OCI-LY3 (cell line): ENCODE data around the gene CYSRT1.

Source experiments
- H2AFZ ChIP-seq: fragments of 200-600, 300-600 bp; shearing (Covaris generic); 2 replicates; pipeline ENCODE4 v1.6.0; 2014; ENCODE audit warnings: antibody characterized with exemption, low read depth, low read length
- H3K27ac ChIP-seq: fragments of 200-600, 300-600 bp; sonication (generic); 2 replicates; pipeline ENCODE4 v1.5.1; 2014; ENCODE audit warnings: mild to moderate bottlenecking, low read length, moderate library complexity, mixed read lengths
- H3K27me3 ChIP-seq: fragments of 200-600, 300-600 bp; sonication (generic); 2 replicates; pipeline ENCODE4 v1.6.1; 2014; ENCODE audit warnings: low read depth, low read length, mixed read lengths
- H3K36me3 ChIP-seq: fragments of 200-600, 300-600 bp; sonication (generic); replicated peaks from 2 replicates; pipeline ENCODE3; 2014; ENCODE audit warnings: low read depth, low read length, mixed read lengths
- H3K4me1 ChIP-seq: fragments of 300-600, 200-600 bp; sonication (generic); 2 replicates; pipeline ENCODE4 v1.6.1; 2014; ENCODE audit warnings: low read length, mixed read lengths
- H3K4me2 ChIP-seq: fragments of 200-600, 300-600 bp; sonication (generic); 2 replicates; pipeline ENCODE4 v1.6.1; 2014; ENCODE audit warnings: low read length, mixed read lengths
- H3K4me3 ChIP-seq: fragments of 300-600, 200-600 bp; sonication (generic); 2 replicates; pipeline ENCODE4 v1.5.1; 2014; ENCODE audit warnings: antibody characterized with exemption, mild to moderate bottlenecking, low read length, moderate library complexity
- H3K79me2 ChIP-seq: fragments of 300-600, 200-600 bp; shearing (Covaris generic); 2 replicates; pipeline ENCODE4 v1.6.1; 2014; ENCODE audit warnings: mild to moderate bottlenecking, low read length, mixed read lengths
- H3K9ac ChIP-seq: fragments of 300-600, 200-600 bp; shearing (Covaris generic); 2 replicates; pipeline ENCODE4 v1.6.0; 2014; ENCODE audit warnings: mild to moderate bottlenecking, low read length, moderate library complexity
- H3K9me3 ChIP-seq: fragments of 200-600, 300-600 bp; shearing (Covaris generic); 2 replicates; pipeline ENCODE4 v1.6.1; 2014; ENCODE audit warnings: low read length, mixed read lengths; ENCODE audit not compliant: insufficient read depth
- H4K20me1 ChIP-seq: fragments of 200-600, 300-600 bp; sonication (generic); 2 replicates; pipeline ENCODE4 v1.6.1; 2016; ENCODE audit warnings: low read length, mixed read lengths; ENCODE audit not compliant: insufficient read depth
- CTCF ChIP-seq: fragments of 200-600, 300-600 bp; sonication (generic); IDR thresholded peaks from 2 replicates; pipeline ENCODE4 v1.5.1; 2014; ENCODE audit warnings: antibody characterized with exemption, low read length, low read depth
- EZH2phosphoT487 ChIP-seq: fragments of 200-600 bp; shearing (Covaris generic); IDR thresholded peaks from 2 replicates; pipeline ENCODE4 v1.6.1; 2018; ENCODE audit warnings: antibody characterized with exemption, mixed run types, low read depth

Gene CYSRT1

GRCh38 chr9:137269231-137269772, 44.3 kb downstream of the CYSRT1 start:
- no peak overlapping the region for H3K9ac ChIP-seq
- H3K79me2 ChIP-seq: no peaks in the 10 kb centered on the region
- TF ChIP-seq CTCF (no peak), EZH2phosphoT487 (no peak)
- H3K4me2 ChIP-seq: no peak overlapping the region
- H3K27ac ChIP-seq: no peak overlapping the region
- no peaks in the 10 kb centered on the region for H3K27me3 ChIP-seq
- H2AFZ ChIP-seq: no peak overlapping the region
- no peaks in the 10 kb centered on the region for H4K20me1 ChIP-seq
- no peaks in the 10 kb centered on the region for H3K9me3 ChIP-seq
- peaks cover 26% of the 10 kb centered on the region for H3K36me3 ChIP-seq
- no peak overlapping the region for H3K4me3 ChIP-seq
- H3K4me1 ChIP-seq: no peaks in the 10 kb centered on the region

GRCh38 chr9:137270929-137271695, 46.1 kb downstream of the CYSRT1 start:
- no peaks in the 10 kb centered on the region for H4K20me1 ChIP-seq
- no peak overlapping the region for H3K9ac ChIP-seq
- H3K4me3 ChIP-seq: no peak overlapping the region
- H3K27ac ChIP-seq: no peak overlapping the region
- no peak overlapping the region for H2AFZ ChIP-seq
- TF ChIP-seq EZH2phosphoT487 (no peak), CTCF (no peak)
- peaks cover 15% of the 10 kb centered on the region for H3K4me1 ChIP-seq
- H3K79me2 ChIP-seq: no peaks in the 10 kb centered on the region
- H3K36me3 ChIP-seq: peaks cover 26% of the 10 kb centered on the region
- H3K4me2 ChIP-seq: no peak overlapping the region
- H3K9me3 ChIP-seq: no peaks in the 10 kb centered on the region
- H3K27me3 ChIP-seq: no peaks in the 10 kb centered on the region

GRCh38 chr9:137271696-137272076, 46.7 kb downstream of the CYSRT1 start:
- Histone ChIP-seq H4K20me1 (no peaks in the 10 kb centered on the region), H3K9me3 (no peaks in the 10 kb centered on the region), H3K79me2 (no peaks in the 10 kb centered on the region), H2AFZ (no peak overlapping the region), H3K4me1 (peaks cover 20% of the 10 kb centered on the region), H3K4me3 (no peak overlapping the region), H3K36me3 (peaks cover 20% of the 10 kb centered on the region), H3K27ac (no peak overlapping the region), H3K9ac (no peak overlapping the region), H3K27me3 (no peaks in the 10 kb centered on the region), H3K4me2 (no peak overlapping the region)
- TF ChIP-seq EZH2phosphoT487 (no peak), CTCF (no peak)

GRCh38 chr9:137272241-137273094, 47.5 kb downstream of the CYSRT1 start:
- no peaks in the 10 kb centered on the region for H3K27me3 ChIP-seq
- TF ChIP-seq CTCF (no peak), EZH2phosphoT487 (no peak)
- H3K4me2 ChIP-seq: no peak overlapping the region
- no peak overlapping the region for H2AFZ ChIP-seq
- H3K4me1 ChIP-seq: peaks cover 28% of the 10 kb centered on the region
- H3K27ac ChIP-seq: no peak overlapping the region
- no peak overlapping the region for H3K4me3 ChIP-seq
- H3K36me3 ChIP-seq: peaks cover 16% of the 10 kb centered on the region
- no peak overlapping the region for H3K9ac ChIP-seq
- H4K20me1 ChIP-seq: no peaks in the 10 kb centered on the region
- no peaks in the 10 kb centered on the region for H3K79me2 ChIP-seq
- no peaks in the 10 kb centered on the region for H3K9me3 ChIP-seq
